Measurements from ENCODE around the gene GSTA2.

- no peak for TF ChIP-seq CTCF (IDR thresholded peaks at IDR 0.05 in 4 of 5, conservative IDR thresholded peaks at IDR 0.05 in 1 of 5)
- TF ChIP-seq POLR2A (IDR thresholded peaks at IDR 0.05) = no peak
Observed at GRCh38 chr6:52726741-52727535, 36.3 kb downstream of the GSTA2 start.

All from gastrocnemius medialis (tissue), 4 donors.